GM10248 (cell line): ENCODE results near the gene ACO1.
A peak's percentile ranks its signal among the peaks of the same experiment; 100 is the strongest.

ENCODE experiments used
- CTCF ChIA-PET: fragments of 300-600 bp; sonication (Branson Sonifier 250); formaldehyde crosslinking; extraction: SDS; loops from one replicate; lab custom pipeline; 2021; ENCODE audit warnings: antibody characterized with exemption; lab: Yijun Ruan, JAX
- POLR2A ChIA-PET: fragments of 350-650 bp; sonication (Branson Sonifier 250); formaldehyde crosslinking; extraction: SDS; loops from one replicate; lab custom pipeline; 2020; ENCODE audit warnings: antibody characterized with exemption; lab: Yijun Ruan, JAX
- DNase-seq: peaks from one replicate; pipeline ENCODE4 v3.0.0; 2012; ENCODE audit errors: extremely low spot score
- TF ChIP-seq, protein P1 (sequence below): IDR thresholded peaks from 2 replicates; pipeline ENCODE4 v1.5.1; 2012; ENCODE audit warnings: mild to moderate bottlenecking, low read depth; ENCODE audit errors: extremely low read depth, missing control alignments, control extremely low read depth

The ACO1 gene

DNA sequence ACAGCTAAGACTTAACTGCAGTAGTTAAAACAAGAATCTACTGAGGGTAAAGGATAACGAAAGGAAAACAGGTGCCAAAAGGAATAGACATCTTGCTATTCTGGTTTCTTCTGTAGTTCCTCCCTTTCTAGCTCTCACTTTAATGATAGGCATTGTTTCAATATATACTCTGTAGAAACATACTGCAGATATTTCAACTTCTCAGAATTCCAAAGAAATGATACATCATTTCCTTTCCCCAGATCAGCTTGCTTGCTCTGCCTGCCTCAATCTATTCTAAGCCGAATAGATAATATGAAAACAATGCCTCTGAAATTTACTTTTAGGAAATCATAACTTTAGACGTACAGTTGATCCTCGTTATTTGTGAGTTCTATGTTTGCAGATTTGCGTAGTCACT is 46.3 kb downstream of the ACO1 start:
- POLR2A ChIA-PET, result no interaction called here
- TF ChIP-seq, protein P1, sequence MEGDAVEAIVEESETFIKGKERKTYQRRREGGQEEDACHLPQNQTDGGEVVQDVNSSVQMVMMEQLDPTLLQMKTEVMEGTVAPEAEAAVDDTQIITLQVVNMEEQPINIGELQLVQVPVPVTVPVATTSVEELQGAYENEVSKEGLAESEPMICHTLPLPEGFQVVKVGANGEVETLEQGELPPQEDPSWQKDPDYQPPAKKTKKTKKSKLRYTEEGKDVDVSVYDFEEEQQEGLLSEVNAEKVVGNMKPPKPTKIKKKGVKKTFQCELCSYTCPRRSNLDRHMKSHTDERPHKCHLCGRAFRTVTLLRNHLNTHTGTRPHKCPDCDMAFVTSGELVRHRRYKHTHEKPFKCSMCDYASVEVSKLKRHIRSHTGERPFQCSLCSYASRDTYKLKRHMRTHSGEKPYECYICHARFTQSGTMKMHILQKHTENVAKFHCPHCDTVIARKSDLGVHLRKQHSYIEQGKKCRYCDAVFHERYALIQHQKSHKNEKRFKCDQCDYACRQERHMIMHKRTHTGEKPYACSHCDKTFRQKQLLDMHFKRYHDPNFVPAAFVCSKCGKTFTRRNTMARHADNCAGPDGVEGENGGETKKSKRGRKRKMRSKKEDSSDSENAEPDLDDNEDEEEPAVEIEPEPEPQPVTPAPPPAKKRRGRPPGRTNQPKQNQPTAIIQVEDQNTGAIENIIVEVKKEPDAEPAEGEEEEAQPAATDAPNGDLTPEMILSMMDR, result no peak

GRCh38 chr9:32431196-32431595 is 46.8 kb downstream of the ACO1 start:
- ChIA-PET CTCF (interaction anchor here (1.1 to 2.7 kb wide), 5 partner anchors 8 to 150 kb away, joined by 3 to 30 read pairs (median 6); partner anchors contain the start of gene ACO1), POLR2A (no interaction called here)
- no peak for DNase-seq
- TF ChIP-seq, protein P1, result no peak

More for the DNA sequence above, 46.3 kb downstream of the ACO1 start:
- no peak for DNase-seq
- CTCF ChIA-PET, result interaction anchor here (0.7 to 2.3 kb wide), 4 partner anchors 8 to 150 kb away, joined by 3 to 8 read pairs (median 3); no protein-coding TSS in a partner anchor

DNA sequence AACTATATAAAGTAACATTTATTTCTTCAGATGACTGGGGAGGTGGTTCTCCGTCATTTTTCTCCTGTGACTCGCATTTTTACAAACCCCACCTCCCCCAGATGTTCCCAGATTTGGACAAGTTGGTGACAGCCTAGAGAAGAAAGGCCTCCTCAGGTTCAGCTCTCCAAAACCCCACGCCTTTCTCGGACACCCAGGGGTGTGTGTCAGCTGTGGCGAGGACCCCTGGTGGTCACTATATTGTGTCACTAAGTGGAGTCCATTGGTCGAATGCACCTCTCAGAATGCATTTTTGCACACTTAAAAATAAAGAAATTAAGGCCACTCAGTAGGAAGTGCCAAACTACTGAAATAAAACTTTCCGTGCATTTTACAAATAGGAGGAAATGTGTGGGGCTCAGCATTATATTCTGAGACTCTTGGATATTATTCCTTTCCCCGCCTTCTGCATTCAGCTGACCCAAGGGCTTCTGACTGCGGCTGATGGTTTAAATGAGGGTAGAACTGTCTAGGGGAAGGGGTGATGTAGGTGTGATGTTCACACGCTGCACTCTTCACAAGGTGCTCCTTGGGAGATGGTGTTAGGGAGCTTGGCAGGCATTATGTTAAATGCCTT is 47.6 kb downstream of the ACO1 start:
- ChIA-PET POLR2A (no interaction called here), CTCF (interaction anchor here (0.7 to 2.7 kb wide), 10 partner anchors 10 to 536 kb away, joined by 3 to 30 read pairs (median 6); partner anchors contain the start of gene ACO1)
- TF ChIP-seq, protein P1, result peak; percentile 33
- DNase-seq, result peak; percentile 18

DNA sequence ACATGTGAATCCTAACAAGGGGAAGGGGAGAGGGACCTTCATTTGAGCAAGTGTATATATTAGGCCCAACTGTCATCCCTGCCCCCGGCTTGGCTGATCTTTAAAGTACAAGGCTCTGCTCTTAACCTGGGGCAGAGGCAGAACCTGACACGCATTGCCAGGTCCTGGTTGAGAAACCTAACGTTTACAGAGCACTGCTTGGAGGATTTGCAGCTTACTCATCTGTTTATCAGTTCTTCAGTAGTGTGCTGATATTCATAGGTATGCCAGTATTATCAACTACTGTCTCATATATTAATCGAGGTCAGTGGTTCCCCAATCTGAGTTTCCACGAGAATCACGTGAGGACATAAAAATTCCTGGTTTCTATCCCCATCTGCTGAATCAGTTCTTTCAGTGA is 50.4 kb downstream of the ACO1 start:
- ChIA-PET POLR2A (no interaction called here), CTCF (interaction anchor here (1.2 to 2.5 kb wide), 3 partner anchors 55 to 146 kb away, joined by 7 read pairs; no protein-coding TSS in a partner anchor)
- TF ChIP-seq, protein P1, result no peak
- DNase-seq, result no peak

GRCh38 chr9:32441678-32442077 is 57.2 kb downstream of the ACO1 start:
- CTCF ChIA-PET, result interaction anchor here (0.7 to 1.7 kb wide), 3 partner anchors 9 to 21 kb away, joined by 3 to 6 read pairs (median 4); no protein-coding TSS in a partner anchor
- no peak for DNase-seq
- POLR2A ChIA-PET, result no interaction called here

DNA sequence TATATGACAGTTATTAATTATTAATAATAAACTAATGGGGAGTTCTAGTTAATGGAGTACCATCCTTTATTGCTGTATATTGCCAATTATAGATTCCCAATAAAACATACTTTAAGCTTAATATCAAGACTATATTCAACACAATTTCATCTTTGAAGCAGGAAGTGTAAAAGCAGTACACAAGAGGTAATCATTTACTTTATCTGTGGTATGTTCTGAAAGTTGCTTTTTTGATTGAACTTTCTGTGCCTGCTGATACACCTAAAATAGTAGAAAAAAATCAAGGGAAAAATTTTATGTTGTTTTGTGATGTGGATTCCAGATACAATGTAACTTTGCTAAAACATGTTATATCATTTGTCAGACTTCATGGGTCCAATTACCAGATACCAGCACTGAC is 58.0 kb downstream of the ACO1 start:
- CTCF ChIA-PET, result interaction anchor here (1.4 to 1.7 kb wide), 2 partner anchors 9 to 20 kb away, joined by 4 to 6 read pairs; no protein-coding TSS in a partner anchor
- TF ChIP-seq, protein P1, result no peak
- DNase-seq, result no peak
- POLR2A ChIA-PET, result no interaction called here

More at GRCh38 chr9:32441678-32442077, 57.2 kb downstream of the ACO1 start:
- TF ChIP-seq, protein P1, result no peak
